Esophagus squamous epithelium (tissue), 4 donors: Measurements from ENCODE around the gene ATRNL1.

ENCODE experiments used
- CTCF ChIP-seq, 6 experiments: fragments of 450-650 bp in 4 of 6; fragments of 200-600 bp in 2 of 6; sonication (generic) in 2 of 6; IDR thresholded peaks; one replicate each; pipeline ENCODE4 v1.5.1; 2016 to 2019; ENCODE audit warnings: antibody characterized with exemption in 6 of 6, mild to moderate bottlenecking in 4 of 6, moderate library complexity in 4 of 6
- POLR2A ChIP-seq, 4 donors: fragments of 450-650 bp; IDR thresholded peaks; one replicate each; pipeline ENCODE4 v1.6.1; 2017; ENCODE audit warnings: antibody characterized with exemption in 4 of 4, mild to moderate bottlenecking in 4 of 4, moderate library complexity in 3 of 4

DNA sequence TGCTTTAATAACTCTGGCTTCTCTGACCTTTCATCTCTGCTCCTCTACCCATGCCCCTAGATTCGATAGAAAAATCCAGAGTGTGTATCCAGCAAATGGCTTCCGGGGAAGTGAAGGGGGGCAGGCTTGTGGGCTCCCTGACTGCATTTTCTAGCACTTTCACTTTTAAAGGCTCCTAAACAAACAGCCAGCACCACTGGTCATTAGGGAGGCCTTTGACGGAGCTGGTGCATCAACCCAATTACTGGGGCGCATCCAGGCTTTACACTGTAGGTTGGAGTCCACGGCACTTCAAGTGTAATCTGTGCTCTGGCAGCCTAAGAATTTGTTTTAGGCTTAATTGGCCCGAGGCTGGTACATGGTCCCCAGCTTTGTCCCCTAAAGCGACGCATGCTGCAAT is 887.9 kb downstream of the ATRNL1 start:
- no peak for TF ChIP-seq CTCF (IDR thresholded peaks at IDR 0.05)
- TF ChIP-seq POLR2A (IDR thresholded peaks at IDR 0.05): no peak
